ENCODE data around the gene NCOA3.
A peak's percentile ranks its signal among the peaks of the same experiment; 100 is the strongest.
"Not testable (repeated sequence)": the region's sequence is repeated elsewhere in the genome, so short reads cannot be mapped to it uniquely, and the experiment has no call there.

NCOA3 gene

GRCh38 chr20:47456041-47456537, 45.6 kb upstream of the NCOA3 start:
- DNase-seq (ENCODE audit: low spot score): no peak
- H3K27ac ChIP-seq: peak overlapping the region; percentile 74
- ChIA-PET POLR2A (ENCODE audit: low non-redundant PET) (interaction anchor here (1.0 kb wide), 1 partner anchor 17 kb away, joined by 3 read pairs; no protein-coding TSS in a partner anchor), CTCF (interaction anchor here (0.6 to 1.4 kb wide), 5 partner anchors 9 to 165 kb away, joined by 3 to 10 read pairs (median 7); no protein-coding TSS in a partner anchor)
- TF ChIP-seq CTCF (conservative IDR thresholded peaks at IDR 0.05; ENCODE audit: low read depth): no peak

GRCh38 chr20:47456952-47457724, 44.5 kb upstream of the NCOA3 start:
- DNase-seq (ENCODE audit: low spot score): peak; percentile 85
- POLR2A ChIA-PET (ENCODE audit: low non-redundant PET): interaction anchor here (0.6 kb wide), 1 partner anchor 64 kb away, joined by 4 read pairs; no protein-coding TSS in a partner anchor

GRCh38 chr20:47458280-47459050, 43.2 kb upstream of the NCOA3 start:
- CTCF ChIA-PET: interaction anchor here (0.6 to 1.8 kb wide), 6 partner anchors 13 to 119 kb away, joined by 3 to 7 read pairs (median 4); partner anchors contain the start of gene NCOA3
- H3K27ac ChIP-seq: peak overlapping the region; percentile 64
- not testable (repeated sequence) for DNase-seq (ENCODE audit: low spot score)
- POLR2A ChIA-PET (ENCODE audit: low non-redundant PET): interaction anchor here (1.1 kb wide), 1 partner anchor 43 kb away, joined by 4 read pairs; the partner anchor contains the start of gene NCOA3

More at GRCh38 chr20:47456952-47457724, 44.5 kb upstream of the NCOA3 start:
- peak overlapping the region; percentile 74 for H3K27ac ChIP-seq
- CTCF ChIA-PET: interaction anchor here (1.1 to 1.2 kb wide), 2 partner anchors 73 to 164 kb away, joined by 3 to 7 read pairs; no protein-coding TSS in a partner anchor
- TF ChIP-seq CTCF (conservative IDR thresholded peaks at IDR 0.05; ENCODE audit: low read depth): no peak

GRCh38 chr20:47459344-47460073, 42.2 kb upstream of the NCOA3 start:
- DNase-seq (ENCODE audit: low spot score): no peak
- CTCF ChIA-PET: interaction anchor here (1.0 to 1.8 kb wide), 3 partner anchors 28 to 75 kb away, joined by 4 to 7 read pairs (median 6); partner anchors contain the start of gene NCOA3
- POLR2A ChIA-PET (ENCODE audit: low non-redundant PET): interaction anchor here (0.6 kb wide), 1 partner anchor 77 kb away, joined by 3 read pairs; no protein-coding TSS in a partner anchor
- TF ChIP-seq CTCF (conservative IDR thresholded peaks at IDR 0.05; ENCODE audit: low read depth): no peak
- no peak overlapping the region for H3K27ac ChIP-seq

- CTCF ChIA-PET; H3K27ac ChIP-seq; POLR2A ChIA-PET (ENCODE audit: low non-redundant PET); DNase-seq (ENCODE audit: low spot score): not testable (repeated sequence)
Observed at GRCh38 chr20:47460761-47461112, 41.0 kb upstream of the NCOA3 start.

- ChIA-PET POLR2A (ENCODE audit: low non-redundant PET) (interaction anchor here (0.6 to 1.0 kb wide), 2 partner anchors 23 to 41 kb away, joined by 4 to 5 read pairs; partner anchors contain the start of gene NCOA3), CTCF (no interaction called here)
- no peak for DNase-seq (ENCODE audit: low spot score)
- TF ChIP-seq CTCF (conservative IDR thresholded peaks at IDR 0.05; ENCODE audit: low read depth): no peak
- no peak overlapping the region for H3K27ac ChIP-seq
Observed at GRCh38 chr20:47461120-47461685, 40.5 kb upstream of the NCOA3 start.

- POLR2A ChIA-PET (ENCODE audit: low non-redundant PET): interaction anchor here (0.6 to 1.0 kb wide), 2 partner anchors 24 to 40 kb away, joined by 4 to 5 read pairs; partner anchors contain the start of gene NCOA3
- CTCF ChIA-PET: interaction anchor here (0.6 kb wide), 1 partner anchor 102 kb away, joined by 3 read pairs; no protein-coding TSS in a partner anchor
- DNase-seq (ENCODE audit: low spot score): not testable (repeated sequence)
- H3K27ac ChIP-seq: peak overlapping the region; percentile 98; the same call in 1 of the 2 replicates
Observed at GRCh38 chr20:47461906-47462305, 39.8 kb upstream of the NCOA3 start.
